Measurements from ENCODE around the gene PRRX1.

PRRX1 gene

GRCh38 chr1:170721621-170722020 lies 57.7 kb downstream of the PRRX1 start:
- DNase-seq (ENCODE audit: low spot score) = no peak

- DNase-seq (ENCODE audit: low spot score) = no peak
Observed at GRCh38 chr1:170723518-170723917, 59.6 kb downstream of the PRRX1 start.

DNA sequence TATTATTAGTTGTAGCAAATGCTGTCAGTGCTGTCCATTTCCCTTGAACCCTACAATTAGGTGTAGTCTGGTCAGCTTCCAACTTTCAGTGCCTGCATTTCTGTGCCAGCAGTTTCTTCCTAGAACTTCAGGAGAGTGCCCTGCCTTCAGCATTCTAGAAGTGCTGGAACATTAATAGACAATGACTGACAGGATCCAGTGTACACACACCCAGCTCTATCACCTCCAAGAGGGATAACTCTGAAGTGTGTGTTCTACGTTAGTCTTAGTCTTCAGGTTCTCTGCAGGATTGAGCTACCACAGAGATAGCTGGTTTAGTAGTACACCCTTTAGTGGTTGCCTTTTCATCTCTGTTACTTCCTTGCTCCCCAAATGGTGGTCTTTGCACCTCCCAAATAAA lies 61.4 kb downstream of the PRRX1 start:
- DNase-seq (ENCODE audit: low spot score) = no peak

DNA sequence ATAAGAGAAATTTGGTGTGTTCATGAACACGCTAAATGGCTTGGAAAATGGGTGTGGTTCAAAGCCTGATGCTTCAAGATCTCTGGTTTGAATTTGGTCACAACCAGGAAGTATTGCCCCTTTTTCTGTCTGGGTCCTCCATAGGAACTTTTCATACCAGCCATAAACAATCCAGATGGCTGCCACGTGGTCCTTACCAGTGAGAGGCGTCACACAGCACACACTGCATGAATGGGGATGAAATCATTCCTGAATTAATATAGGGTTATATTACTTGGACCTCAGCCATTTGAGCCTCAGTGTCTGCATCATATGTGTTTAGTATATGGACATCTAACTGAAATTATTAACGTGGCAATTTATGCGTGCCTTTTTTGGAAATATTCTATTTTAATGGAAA lies 64.0 kb downstream of the PRRX1 start:
- DNase-seq (ENCODE audit: low spot score) = no peak

DNA sequence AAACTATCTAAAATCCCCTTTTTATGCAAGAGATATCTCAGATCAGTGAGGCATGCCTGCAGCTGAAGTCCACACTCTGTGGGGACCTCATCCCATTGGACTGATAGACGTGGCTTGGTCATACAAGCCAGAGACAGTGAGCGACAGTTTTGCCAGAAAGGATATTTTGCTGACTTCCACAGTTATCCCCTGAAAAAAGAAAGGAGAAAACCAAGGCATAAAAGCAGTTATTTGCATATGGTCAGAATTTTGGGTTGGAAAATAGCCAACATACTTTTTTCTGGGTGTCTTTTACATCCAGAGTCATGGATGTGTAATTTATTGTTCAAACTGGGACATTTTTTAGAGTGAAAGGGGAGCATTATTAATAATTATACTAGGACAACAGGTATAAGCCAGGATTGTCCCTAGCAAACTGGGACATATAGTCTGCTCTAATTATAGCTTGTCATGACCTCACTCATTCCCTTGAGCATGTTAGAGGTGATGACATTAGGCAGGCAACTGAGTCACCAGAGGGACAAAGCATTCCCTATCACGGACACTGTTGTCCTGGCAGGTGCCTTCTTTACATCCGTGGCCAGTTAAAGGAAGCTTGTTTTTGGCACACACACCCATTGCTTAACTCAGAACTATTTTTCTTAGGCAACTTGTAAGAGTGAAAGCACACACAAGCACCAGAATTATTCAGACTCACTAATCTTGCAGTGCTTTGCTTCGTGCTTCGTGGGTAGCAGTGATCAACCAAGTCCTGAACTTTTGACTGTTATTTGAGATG lies 65.5 kb downstream of the PRRX1 start:
- DNase-seq (ENCODE audit: low spot score) = no peak

- DNase-seq (ENCODE audit: low spot score) = no peak
Observed at GRCh38 chr1:170730014-170730413, 66.1 kb downstream of the PRRX1 start.

GRCh38 chr1:170730438-170730837 lies 66.5 kb downstream of the PRRX1 start:
- no peak for DNase-seq (ENCODE audit: low spot score)

GRCh38 chr1:170731566-170732251 lies 67.8 kb downstream of the PRRX1 start:
- no peak for DNase-seq (ENCODE audit: low spot score)

- DNase-seq (ENCODE audit: low spot score) = no peak
Observed at GRCh38 chr1:170732252-170732588, 68.3 kb downstream of the PRRX1 start.

DNA sequence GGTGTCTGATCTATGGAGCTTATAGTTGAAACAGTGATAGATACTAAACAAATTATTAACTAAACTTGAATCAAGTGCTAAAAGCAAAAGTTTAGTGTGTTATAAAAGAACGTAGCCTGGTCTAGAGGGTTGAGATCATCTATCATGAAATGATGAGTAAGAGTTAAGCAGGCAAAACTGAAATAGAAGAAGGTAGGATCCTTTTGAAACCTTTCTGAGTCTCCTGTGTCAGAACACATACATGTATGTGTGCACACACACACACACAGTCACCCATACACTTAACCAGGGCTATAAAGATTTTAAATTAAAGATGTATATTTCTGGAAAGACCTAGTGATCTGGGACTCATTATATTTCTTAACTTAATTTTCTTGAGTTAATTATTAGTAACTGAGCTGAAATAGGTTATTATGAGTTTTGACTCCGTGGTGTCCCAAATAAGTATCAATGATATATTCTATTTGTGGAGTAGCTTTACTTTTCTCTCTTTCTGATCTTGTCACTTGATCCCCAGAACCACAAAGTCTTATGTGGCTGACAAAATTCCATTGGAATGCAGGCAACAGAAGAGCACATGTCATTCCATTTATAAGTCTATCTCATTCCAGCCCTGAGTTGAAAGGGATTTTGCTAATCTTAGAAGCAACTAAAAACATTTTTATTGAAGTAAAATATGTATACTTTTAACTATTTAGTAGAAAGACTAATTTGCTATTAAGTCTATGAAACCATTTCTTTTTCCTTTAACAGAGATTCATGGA lies 70.7 kb downstream of the PRRX1 start:
- no peak for DNase-seq (ENCODE audit: low spot score)

GRCh38 chr1:170735366-170736263 lies 71.7 kb downstream of the PRRX1 start:
- DNase-seq (ENCODE audit: low spot score) = no peak

- DNase-seq (ENCODE audit: low spot score) = no peak
Observed at GRCh38 chr1:170739803-170740202, 75.9 kb downstream of the PRRX1 start.

DNA sequence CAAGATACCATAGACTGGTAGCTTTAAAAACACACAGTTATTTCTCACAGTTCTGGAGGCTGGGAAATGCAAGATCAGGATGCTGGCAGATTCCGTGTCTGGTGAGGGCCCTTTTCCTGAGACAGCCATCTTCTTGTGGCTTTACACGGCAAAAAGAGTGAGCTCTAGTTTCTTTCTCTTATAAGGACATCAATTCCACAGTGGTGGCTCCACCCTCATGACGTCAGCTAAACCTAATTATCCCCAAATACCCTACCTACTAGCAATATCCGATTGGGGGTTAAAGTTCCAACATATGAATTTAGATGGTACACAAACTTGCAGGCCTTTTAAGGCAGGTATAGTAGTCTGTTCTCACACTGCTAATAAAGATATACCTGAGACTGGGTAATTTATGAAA lies 77.7 kb downstream of the PRRX1 start:
- no peak for DNase-seq (ENCODE audit: low spot score)

GRCh38 chr1:170742600-170742999 lies 78.7 kb downstream of the PRRX1 start:
- no peak for DNase-seq (ENCODE audit: low spot score)

- no peak for DNase-seq (ENCODE audit: low spot score)
Observed at GRCh38 chr1:170743083-170743482, 79.2 kb downstream of the PRRX1 start.

- no peak for DNase-seq (ENCODE audit: low spot score)
Observed at GRCh38 chr1:170749549-170749948, 85.6 kb downstream of the PRRX1 start.

DNA sequence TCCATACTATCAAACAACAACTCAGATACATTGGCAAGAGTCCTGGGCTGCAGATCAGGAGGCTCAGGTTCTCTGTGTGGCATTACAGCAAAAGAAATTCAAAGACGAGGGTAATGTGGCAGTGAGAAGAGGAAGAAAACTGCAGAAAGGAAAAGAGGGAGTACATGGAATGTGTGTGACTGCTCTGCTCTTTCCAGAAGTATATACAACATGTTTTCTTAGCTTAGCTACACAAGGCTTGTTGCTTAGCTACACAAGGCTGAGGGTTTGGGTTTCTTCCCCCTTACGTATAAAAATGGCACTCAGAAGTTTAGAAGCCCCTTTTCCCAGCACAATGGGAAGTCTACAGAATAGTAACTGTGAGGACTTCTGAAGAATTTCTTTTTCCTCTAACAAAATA lies 86.0 kb downstream of the PRRX1 start:
- no peak for DNase-seq (ENCODE audit: low spot score)

GRCh38 chr1:170755795-170756194 lies 91.9 kb downstream of the PRRX1 start:
- no peak for DNase-seq (ENCODE audit: low spot score)

DNA sequence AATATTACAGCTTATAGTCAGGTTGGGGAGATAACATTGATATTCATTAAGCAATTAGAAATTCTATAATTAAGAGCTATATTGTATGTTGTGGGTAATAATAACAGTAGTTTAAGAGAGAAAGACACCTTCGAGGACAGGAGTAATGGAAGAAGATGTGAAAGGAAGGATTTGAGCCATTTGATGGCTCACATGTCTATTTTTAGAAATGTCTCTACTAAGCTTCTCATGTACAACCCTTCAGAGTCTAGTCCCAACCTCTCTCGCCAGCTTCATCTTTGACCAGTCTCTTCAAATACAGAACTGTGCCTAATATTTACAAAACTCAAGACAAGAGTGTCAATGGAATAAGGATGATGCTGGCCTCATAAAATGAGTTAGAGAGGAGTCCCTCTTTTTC lies 95.1 kb downstream of the PRRX1 start:
- DNase-seq (ENCODE audit: low spot score) = no peak

DNA sequence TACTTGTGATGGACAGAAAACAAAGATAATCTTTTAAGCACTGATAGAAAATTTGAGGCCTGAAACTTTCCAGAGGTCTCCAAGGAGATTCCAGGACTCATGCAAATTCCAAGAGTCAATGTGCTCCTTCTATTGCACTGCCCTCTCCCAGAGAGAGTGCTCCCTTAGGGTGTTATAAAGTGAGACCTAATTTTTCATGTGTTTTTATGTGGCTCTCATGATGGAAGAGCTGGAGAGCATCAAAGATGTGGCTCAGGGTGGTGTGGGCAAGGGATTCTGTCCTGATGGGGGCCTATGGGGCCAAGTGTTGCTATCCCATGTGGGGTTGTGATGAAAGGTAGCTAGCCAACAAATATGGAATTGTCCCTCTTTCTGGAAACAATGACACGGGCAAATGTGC lies 101.3 kb downstream of the PRRX1 start:
- no peak for DNase-seq (ENCODE audit: low spot score)

DNA sequence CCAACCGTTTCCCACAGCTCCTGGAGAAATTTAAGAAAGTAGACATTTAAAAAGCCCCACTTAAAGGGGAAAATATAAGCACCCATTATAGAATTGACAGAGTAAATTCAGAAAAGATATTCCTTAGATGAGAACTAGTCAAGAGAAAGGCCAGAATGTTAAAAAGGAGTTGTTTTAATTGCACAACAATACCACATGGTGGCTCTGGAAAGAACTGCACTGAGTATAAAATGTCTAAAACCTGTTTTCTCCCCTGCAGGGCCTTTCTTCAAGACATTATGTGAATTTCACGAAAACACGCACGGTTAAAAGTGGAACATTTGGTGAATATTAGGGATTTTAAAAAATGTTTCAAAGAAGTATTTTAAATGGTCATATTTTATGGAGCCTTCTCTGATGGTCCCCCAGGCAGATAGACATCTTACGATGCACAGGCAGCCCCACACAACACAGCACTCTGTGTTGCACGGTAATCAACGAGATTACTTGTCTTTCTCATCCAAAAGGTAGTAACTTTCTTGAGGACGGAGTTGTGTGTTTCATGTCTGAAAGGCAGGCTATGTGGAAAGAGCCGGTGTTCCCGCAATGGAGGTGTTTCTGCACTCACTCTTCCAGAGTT lies 101.9 kb downstream of the PRRX1 start:
- DNase-seq (ENCODE audit: low spot score) = no peak

DNA sequence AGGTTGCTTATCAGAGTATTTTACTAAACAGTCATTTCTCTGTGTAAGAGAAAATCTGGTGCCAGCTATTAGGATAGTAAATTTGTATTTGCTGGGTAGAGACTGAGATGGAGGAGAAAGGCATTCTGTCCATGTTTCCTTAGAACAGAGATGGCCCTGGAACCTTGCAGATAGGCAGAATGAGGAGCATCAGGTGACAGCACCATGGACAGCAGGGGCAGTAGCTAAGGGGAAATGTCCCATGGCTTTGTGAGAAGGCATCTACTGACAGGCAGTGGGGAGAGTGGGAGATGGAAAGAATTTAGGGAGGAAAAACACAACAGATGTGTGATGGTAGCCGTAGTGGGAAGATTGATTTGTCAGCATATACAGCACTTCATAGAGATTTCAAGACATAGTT lies 105.0 kb downstream of the PRRX1 start:
- DNase-seq (ENCODE audit: low spot score) = no peak

Measured in CD4-positive, alpha-beta T cell treated with Interleukin-15 for 4 hours (primary cell).